ENCODE results near the gene DAND5.
A peak's percentile ranks its signal among the peaks of the same experiment; 100 is the strongest.

Gene DAND5

GRCh38 chr19:13006431-13007281 is 37.3 kb downstream of the DAND5 start:
- Histone ChIP-seq H3K27me3 (peaks cover 37% of the 10 kb centered on the region), H3K27ac (no peak overlapping the region; the same call in 1 of the 2 replicates), H3K9me3 (no peaks in the 10 kb centered on the region), H3K4me2 (peak overlapping the region; percentile 65), H3K4me3 (no peak overlapping the region), H3K9ac (no peak overlapping the region), H3K36me3 (peaks cover 11% of the 10 kb centered on the region), H3K4me1 (peaks cover 56% of the 10 kb centered on the region), H4K20me1 (peaks cover 97% of the 10 kb centered on the region)
- no peak for TF ChIP-seq Cebpa-rat (IDR thresholded peaks at IDR 0.05)

GRCh38 chr19:13007292-13008045 is 38.1 kb downstream of the DAND5 start:
- Histone ChIP-seq H3K4me1 (peaks cover 62% of the 10 kb centered on the region), H3K27me3 (peaks cover 45% of the 10 kb centered on the region), H3K4me2 (peak overlapping the region; percentile 65; the same call in 1 of the 2 replicates), H3K36me3 (peaks cover 11% of the 10 kb centered on the region), H3K4me3 (no peak overlapping the region), H4K20me1 (peaks cover 100% of the 10 kb centered on the region), H3K9me3 (no peaks in the 10 kb centered on the region), H3K9ac (no peak overlapping the region), H3K27ac (no peak overlapping the region)
- TF ChIP-seq Cebpa-rat (IDR thresholded peaks at IDR 0.05): no peak

- H3K9ac ChIP-seq: no peak overlapping the region
- no peak overlapping the region for H3K4me3 ChIP-seq
- peaks cover 62% of the 10 kb centered on the region for H3K27me3 ChIP-seq
Observed at GRCh38 chr19:13008926-13009787, 39.8 kb downstream of the DAND5 start.

GRCh38 chr19:13010038-13010991 is 40.9 kb downstream of the DAND5 start:
- no peaks in the 10 kb centered on the region for H3K9me3 ChIP-seq
- H3K9ac ChIP-seq: no peak overlapping the region
- peaks cover 100% of the 10 kb centered on the region for H4K20me1 ChIP-seq
- H3K27me3 ChIP-seq: peaks cover 74% of the 10 kb centered on the region
- peak overlapping the region; percentile 94 for H3K4me2 ChIP-seq
- H3K4me3 ChIP-seq: 0 out of 2 replicates have a peak overlapping the region, but pooled peaks have one; percentile 19
- peaks cover 11% of the 10 kb centered on the region for H3K36me3 ChIP-seq
- H3K27ac ChIP-seq: peak overlapping the region; percentile 55; the same call in 1 of the 2 replicates
- TF ChIP-seq Cebpa-rat (IDR thresholded peaks at IDR 0.05): no peak
- H3K4me1 ChIP-seq: peaks cover 88% of the 10 kb centered on the region

More at GRCh38 chr19:13008926-13009787, 39.8 kb downstream of the DAND5 start:
- no peaks in the 10 kb centered on the region for H3K9me3 ChIP-seq
- peaks cover 100% of the 10 kb centered on the region for H4K20me1 ChIP-seq
- H3K4me2 ChIP-seq: peak overlapping the region; percentile 94
- H3K36me3 ChIP-seq: peaks cover 11% of the 10 kb centered on the region
- H3K27ac ChIP-seq: no peak overlapping the region
- no peak for TF ChIP-seq Cebpa-rat (IDR thresholded peaks at IDR 0.05)
- peaks cover 79% of the 10 kb centered on the region for H3K4me1 ChIP-seq

- no peak for TF ChIP-seq Cebpa-rat (IDR thresholded peaks at IDR 0.05)
- peaks cover 100% of the 10 kb centered on the region for H4K20me1 ChIP-seq
- peaks cover 82% of the 10 kb centered on the region for H3K27me3 ChIP-seq
- no peak overlapping the region for H3K27ac ChIP-seq
- H3K4me1 ChIP-seq: peaks cover 88% of the 10 kb centered on the region
- H3K9me3 ChIP-seq: no peaks in the 10 kb centered on the region
- no peak overlapping the region for H3K4me3 ChIP-seq
- peaks cover 11% of the 10 kb centered on the region for H3K36me3 ChIP-seq
- peak overlapping the region; percentile 94 for H3K4me2 ChIP-seq
- H3K9ac ChIP-seq: no peak overlapping the region
Observed at GRCh38 chr19:13010992-13011652, 41.7 kb downstream of the DAND5 start.

- Histone ChIP-seq H3K4me2 (peak overlapping the region; percentile 94), H3K36me3 (peaks cover 11% of the 10 kb centered on the region), H3K27me3 (peaks cover 89% of the 10 kb centered on the region), H3K4me3 (no peak overlapping the region), H3K9me3 (no peaks in the 10 kb centered on the region), H3K9ac (peak overlapping the region; percentile 78; the same call in 1 of the 2 replicates), H4K20me1 (peaks cover 100% of the 10 kb centered on the region), H3K27ac (0 out of 2 replicates have a peak overlapping the region, but pooled peaks have one; percentile 87), H3K4me1 (peaks cover 88% of the 10 kb centered on the region)
- TF ChIP-seq Cebpa-rat (IDR thresholded peaks at IDR 0.05): no peak
Observed at GRCh38 chr19:13011653-13012389, 42.4 kb downstream of the DAND5 start.

GRCh38 chr19:13012390-13012689 is 43.0 kb downstream of the DAND5 start:
- Histone ChIP-seq H3K4me1 (peaks cover 88% of the 10 kb centered on the region), H3K4me2 (peak overlapping the region; percentile 94), H4K20me1 (peaks cover 100% of the 10 kb centered on the region), H3K9ac (peak overlapping the region; percentile 78; the same call in 1 of the 2 replicates), H3K27me3 (peaks cover 94% of the 10 kb centered on the region), H3K36me3 (peaks cover 11% of the 10 kb centered on the region), H3K9me3 (no peaks in the 10 kb centered on the region), H3K4me3 (peak overlapping the region; percentile 61), H3K27ac (peak overlapping the region; percentile 87)
- TF ChIP-seq Cebpa-rat (IDR thresholded peaks at IDR 0.05): no peak
